Measurements from ENCODE around the gene CAPN2.

CAPN2 gene

GRCh38 chr1:223712194-223712849 is at the start of gene CAPN2:
CAPN2 (plus strand) TSS chr1:223712539; CDS start chr1:223712641, 102 bp downstream.
- peak; percentile 62 to 71 for DNase-seq

- DNase-seq, result no peak
These were observed 49.4 kb upstream of the CAPN2 start for GRCh38 chr1:223662943-223663342.

- DNase-seq, result no peak
These were observed 48.2 kb upstream of the CAPN2 start for GRCh38 chr1:223664106-223664505.

- no peak for DNase-seq
These were observed 46.6 kb upstream of the CAPN2 start, which contains the start of gene CAPN8 for GRCh38 chr1:223665592-223666312. CAPN8 (minus strand) TSS chr1:223665701; CDS start chr1:223665646, 55 bp downstream.

GRCh38 chr1:223667484-223668182 is 44.7 kb upstream of the CAPN2 start:
- DNase-seq, result no peak

- DNase-seq, result no peak
These were observed 43.1 kb upstream of the CAPN2 start for GRCh38 chr1:223669003-223669795.

DNA sequence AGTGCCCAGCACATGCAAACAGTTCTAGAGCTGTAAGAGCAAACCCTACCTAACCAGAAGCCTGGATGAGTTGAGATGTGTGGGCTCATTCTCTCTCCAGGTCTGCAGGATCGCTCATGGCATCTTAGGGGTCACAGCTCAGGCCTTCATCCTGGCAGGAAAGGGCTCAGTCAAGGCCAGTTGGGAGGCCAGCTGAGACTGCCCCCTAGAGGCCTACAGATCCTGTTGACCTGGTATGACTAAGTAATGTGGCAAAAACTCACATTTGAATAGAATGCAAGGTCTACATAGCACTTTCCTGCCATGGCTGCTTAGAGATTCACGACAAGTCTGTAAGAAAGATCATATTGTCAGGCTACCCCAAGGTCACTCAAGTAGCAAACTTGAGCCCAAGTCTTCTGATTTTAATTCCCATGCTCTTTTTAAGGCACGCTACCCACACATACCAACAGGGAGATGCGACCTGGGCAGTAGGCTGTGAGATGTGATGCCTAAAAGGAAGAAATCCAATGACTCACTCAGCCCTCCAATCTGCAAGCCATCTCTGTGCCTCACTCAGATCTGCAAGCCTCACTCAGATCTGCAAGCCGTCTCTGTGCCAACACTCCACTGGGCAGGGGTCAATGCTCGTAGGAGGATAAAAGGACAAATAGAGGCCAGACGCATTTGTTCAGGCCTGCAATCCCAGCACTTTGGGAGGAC is 41.7 kb upstream of the CAPN2 start:
- DNase-seq, result peak in 1 of 2 donors; percentile 31

DNA sequence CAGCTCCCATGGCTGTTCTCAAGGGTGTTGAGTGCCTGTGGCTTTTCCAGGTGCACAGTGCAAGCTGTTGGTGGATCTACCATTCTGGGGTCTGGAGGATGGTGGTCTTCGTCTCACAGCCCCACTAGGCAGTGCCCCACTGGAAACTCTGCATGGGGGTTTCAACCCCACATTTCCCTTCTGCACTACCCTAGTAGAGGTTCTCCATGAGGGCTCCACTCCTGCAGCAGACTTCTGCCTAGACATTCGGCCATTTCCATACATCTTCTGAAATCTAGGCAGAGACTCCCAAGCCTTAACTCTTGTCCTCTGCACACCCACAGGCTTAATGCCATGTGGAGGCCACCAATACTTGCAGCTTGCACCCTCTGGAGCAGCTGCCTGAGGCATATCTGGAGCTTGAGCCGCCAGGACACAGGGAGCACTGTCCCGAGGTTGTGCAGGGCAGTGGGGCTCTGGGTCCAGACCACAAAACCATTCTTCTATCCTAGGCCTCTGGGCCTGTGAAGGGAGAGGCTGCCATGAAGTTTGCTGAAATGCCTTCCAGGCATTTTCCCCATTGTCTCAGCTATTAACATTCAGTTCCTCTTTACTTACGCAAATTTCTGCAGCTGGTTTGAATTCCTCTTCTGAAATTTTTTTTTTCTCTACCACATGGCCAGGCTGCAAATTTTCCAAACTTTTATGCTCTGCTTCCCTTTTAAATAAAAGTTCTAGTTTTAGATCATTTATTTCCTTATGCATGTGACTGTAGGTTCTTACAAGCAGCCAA is 38.0 kb upstream of the CAPN2 start:
- no peak for DNase-seq

DNA sequence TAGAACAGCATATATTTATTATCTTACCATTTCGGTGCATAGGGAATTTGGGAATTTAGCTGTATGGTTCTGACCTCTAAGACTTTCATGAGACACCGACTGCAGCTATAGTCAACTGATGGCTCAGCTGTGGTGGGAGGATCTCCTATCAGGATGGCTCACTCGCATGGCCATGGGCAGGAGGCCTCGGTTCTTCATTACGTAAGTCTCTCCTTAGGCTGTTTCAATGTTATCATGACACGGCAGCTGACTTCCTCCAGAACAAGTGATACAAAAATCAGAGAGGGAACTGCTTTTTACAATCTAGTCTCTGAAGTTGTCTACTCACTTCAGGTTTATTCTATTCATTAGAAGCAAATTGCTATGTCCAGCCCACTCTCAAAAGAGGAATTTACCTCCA is 33.5 kb upstream of the CAPN2 start:
- DNase-seq, result no peak

GRCh38 chr1:223680188-223680587 is 32.2 kb upstream of the CAPN2 start:
- no peak for DNase-seq

DNA sequence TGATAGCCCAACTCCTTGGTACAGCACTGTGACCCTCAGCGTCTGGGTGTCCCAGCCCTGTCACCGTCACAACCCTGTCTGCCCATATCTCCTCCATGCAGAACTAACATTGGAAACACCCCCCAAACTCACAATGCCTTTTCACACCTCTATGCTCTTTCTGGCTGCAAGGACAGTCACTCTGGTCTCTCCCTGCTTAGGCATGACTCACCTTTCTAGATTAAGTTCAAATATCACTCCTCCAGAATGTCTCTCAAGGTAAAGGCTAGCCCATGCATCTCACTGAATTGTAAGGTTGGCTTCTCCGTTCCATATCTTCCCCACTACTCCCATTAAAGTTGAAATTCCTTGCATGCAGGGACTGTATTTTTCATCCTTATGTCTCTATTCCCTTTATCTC is 29.8 kb upstream of the CAPN2 start:
- no peak for DNase-seq

DNA sequence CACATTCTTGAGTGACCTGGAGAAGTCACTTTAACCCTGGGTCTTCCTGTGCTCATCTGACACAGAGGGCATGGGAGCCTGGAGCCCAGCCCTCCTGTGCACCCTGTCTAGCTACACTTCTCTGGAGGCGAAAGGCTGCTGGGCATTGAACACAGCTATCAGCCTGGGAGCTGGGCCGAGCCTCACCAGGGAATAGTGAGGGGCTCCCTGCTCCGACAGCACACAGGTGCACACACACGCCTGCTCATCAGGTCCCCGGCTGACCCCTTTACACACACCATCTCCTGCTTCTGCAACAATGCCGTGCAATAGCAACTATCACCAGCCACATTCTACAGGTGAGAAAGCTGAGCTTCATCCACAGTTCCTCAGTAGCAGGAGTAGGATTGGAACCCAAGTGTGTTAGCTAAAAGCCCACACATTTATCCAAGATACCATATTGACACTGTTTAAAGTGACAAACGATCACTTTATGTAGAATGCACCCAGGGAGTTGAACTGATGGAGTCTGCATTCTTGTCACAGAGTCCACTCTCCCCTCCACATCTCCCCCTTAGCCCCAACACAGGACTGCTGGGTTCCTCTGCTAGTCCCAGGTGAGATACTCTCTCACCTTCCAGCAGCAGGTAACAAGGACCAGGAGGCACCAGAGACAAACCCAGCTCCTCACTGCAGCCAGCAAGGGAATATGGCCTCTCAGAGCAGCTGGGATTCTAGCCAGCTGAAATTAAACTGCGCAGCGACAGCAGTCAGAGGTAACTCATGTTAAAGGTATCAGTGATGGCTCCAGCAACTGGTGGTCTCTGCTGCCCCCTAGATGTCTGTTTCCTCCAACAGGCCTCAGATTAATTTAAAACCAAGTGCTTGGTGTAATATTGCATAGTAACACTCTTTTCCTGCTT is 28.5 kb upstream of the CAPN2 start:
- DNase-seq, result peak; percentile 39 to 64

- DNase-seq, result no peak
These were observed 27.9 kb upstream of the CAPN2 start for GRCh38 chr1:223684488-223684792.

DNA sequence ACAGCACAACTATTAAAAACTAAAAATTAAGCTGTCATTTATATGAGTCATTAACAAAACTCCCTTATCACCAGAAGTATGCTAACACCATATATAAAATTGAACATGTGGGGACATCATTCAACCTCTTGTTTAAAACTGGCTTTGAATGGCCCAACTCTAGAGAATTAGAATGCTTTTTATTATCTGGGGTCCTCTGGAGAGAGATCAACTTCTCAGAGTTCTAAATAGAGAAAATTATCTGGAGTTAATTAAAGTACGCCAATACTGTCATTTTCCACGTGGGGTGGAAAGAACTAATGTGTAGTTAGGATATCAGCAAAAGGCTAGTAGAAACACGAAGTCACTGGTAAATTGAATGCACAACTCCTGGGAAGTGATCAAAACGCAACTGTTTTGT is 21.2 kb upstream of the CAPN2 start:
- DNase-seq, result no peak

GRCh38 chr1:223695014-223695548 is 17.3 kb upstream of the CAPN2 start:
- DNase-seq, result no peak

DNA sequence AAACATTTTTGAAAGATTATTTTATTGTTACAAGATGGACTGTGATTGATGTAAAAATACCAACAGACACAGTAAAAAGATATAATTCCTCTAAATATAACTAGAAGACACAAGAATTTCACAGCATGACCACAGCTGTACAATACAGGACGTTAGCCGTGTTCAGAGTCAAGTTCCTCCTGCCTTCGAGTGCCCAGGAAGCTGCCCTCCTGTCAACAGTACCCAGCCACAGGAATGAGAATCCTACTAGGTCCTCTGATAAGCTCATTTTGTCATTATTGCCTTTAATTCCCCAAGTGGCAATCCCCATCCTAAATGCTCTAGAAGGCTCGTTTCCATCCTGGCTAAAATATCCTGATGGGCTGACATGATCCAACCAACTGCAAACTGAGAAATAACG is 16.4 kb upstream of the CAPN2 start:
- no peak for DNase-seq

GRCh38 chr1:223700388-223700918 is 11.9 kb upstream of the CAPN2 start:
- no peak for DNase-seq

DNA sequence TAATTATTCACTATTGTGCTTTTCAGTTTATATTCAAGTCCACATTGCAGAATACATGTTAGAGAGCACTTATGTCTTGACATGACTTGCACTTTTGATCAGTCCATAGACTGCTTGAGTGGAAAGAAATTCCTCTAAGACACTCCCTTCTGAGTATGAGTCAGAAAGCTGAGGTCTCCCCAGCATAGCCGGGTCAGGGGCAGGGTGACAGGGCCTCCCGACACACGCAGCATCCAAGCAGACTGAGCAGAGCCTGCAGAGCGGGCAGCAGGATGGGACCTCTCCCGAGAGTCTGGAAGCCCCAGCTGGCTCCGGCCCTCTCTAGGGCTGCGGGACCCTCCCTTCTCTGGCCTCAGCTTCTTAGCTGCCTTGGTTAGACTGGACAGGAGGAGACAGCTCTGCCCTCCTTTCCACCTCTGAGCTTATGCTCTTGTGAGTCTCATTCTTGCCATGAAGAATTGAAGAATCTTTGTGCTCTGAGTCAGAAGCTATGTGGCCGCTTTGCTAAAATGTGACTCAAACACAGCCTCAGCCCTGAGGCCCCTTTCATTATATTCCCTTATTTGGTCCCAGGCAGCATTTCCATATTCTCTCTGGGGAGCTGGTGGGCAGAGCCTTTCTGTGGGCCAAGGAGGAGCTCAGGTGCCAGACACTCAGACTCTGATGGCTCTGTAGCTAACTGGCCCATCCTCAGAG is 11.2 kb upstream of the CAPN2 start:
- no peak for DNase-seq
